ENCODE results near the gene PAOX. TPM values are rescaled to one million over a fixed set of nuclear protein-coding genes. Genes with fewer than 3 reads are reported as not detected.

PAOX gene
- total RNA-seq, 2 donors from 2014 or later, result 2.0 to 2.1 TPM

GRCh38 chr10:133354672-133355240 lies 24.3 kb upstream of the PAOX start:
- Mint-ChIP-seq H3K27ac (no peak overlapping the region), H3K36me3 (no peaks in the 10 kb centered on the region), H3K27me3 (no peaks in the 10 kb centered on the region), H3K4me3 (no peak overlapping the region), H3K9me3 (no peaks in the 10 kb centered on the region), H3K4me1 (ENCODE audit: low read depth in 2 of 2) (no peaks in the 10 kb centered on the region)
- ATAC-seq, result no peak
- DNase-seq (ENCODE audit: low spot score), result no peak

GRCh38 chr10:133355266-133355665 lies 23.8 kb upstream of the PAOX start:
- DNase-seq (ENCODE audit: low spot score), result no peak
- H3K4me1 Mint-ChIP-seq (ENCODE audit: low read depth in 2 of 2), result no peaks in the 10 kb centered on the region
- no peak for ATAC-seq
- H3K9me3 Mint-ChIP-seq, result no peaks in the 10 kb centered on the region
- no peaks in the 10 kb centered on the region for H3K36me3 Mint-ChIP-seq
- no peaks in the 10 kb centered on the region for H3K27me3 Mint-ChIP-seq
- no peak overlapping the region for H3K27ac Mint-ChIP-seq
- no peak overlapping the region for H3K4me3 Mint-ChIP-seq

- no peaks in the 10 kb centered on the region for H3K4me1 Mint-ChIP-seq (ENCODE audit: low read depth in 2 of 2)
- H3K9me3 Mint-ChIP-seq, result no peaks in the 10 kb centered on the region
- H3K36me3 Mint-ChIP-seq, result no peaks in the 10 kb centered on the region
- DNase-seq (ENCODE audit: low spot score) (no peak), ATAC-seq (no peak)
- H3K27me3 Mint-ChIP-seq, result no peaks in the 10 kb centered on the region
- no peak overlapping the region for H3K27ac Mint-ChIP-seq
- H3K4me3 Mint-ChIP-seq, result no peak overlapping the region
These were observed 23.1 kb upstream of the PAOX start for GRCh38 chr10:133355991-133356390.

- Mint-ChIP-seq H3K27ac (no peak overlapping the region), H3K4me3 (peak overlapping the region; percentile 51), H3K36me3 (no peaks in the 10 kb centered on the region), H3K4me1 (ENCODE audit: low read depth in 2 of 2) (no peaks in the 10 kb centered on the region), H3K27me3 (no peaks in the 10 kb centered on the region), H3K9me3 (no peaks in the 10 kb centered on the region)
- DNase-seq (ENCODE audit: low spot score), result no peak
- no peak for ATAC-seq
These were observed 22.3 kb upstream of the PAOX start for GRCh38 chr10:133356549-133357284.

GRCh38 chr10:133357285-133358161 lies 21.5 kb upstream of the PAOX start, which contains the start of gene FUOM:
Gene FUOM (minus strand): TSS chr10:133358019. CDS start chr10:133358007, 12 bp downstream.
- Mint-ChIP-seq H3K4me1 (ENCODE audit: low read depth in 2 of 2) (no peaks in the 10 kb centered on the region), H3K4me3 (peak within 1 kb of the TSS; percentile 51), H3K9me3 (no peaks in the 10 kb centered on the region), H3K27ac (no peak within 1 kb of the TSS), H3K27me3 (no peaks in the 10 kb centered on the region), H3K36me3 (no peaks in the 10 kb centered on the region)
- ATAC-seq, result peak; percentile 87 to 94
- peak; percentile 76 for DNase-seq (ENCODE audit: low spot score)

- DNase-seq (ENCODE audit: low spot score) (no peak), ATAC-seq (no peak)
- Mint-ChIP-seq H3K4me3 (no peak overlapping the region), H3K9me3 (no peaks in the 10 kb centered on the region), H3K27ac (no peak overlapping the region), H3K4me1 (ENCODE audit: low read depth in 2 of 2) (no peaks in the 10 kb centered on the region), H3K27me3 (no peaks in the 10 kb centered on the region), H3K36me3 (no peaks in the 10 kb centered on the region)
These were observed 20.7 kb upstream of the PAOX start for GRCh38 chr10:133358162-133358924.

GRCh38 chr10:133358925-133359310 lies 20.1 kb upstream of the PAOX start:
- no peaks in the 10 kb centered on the region for H3K36me3 Mint-ChIP-seq
- DNase-seq (ENCODE audit: low spot score) (no peak), ATAC-seq (no peak)
- no peaks in the 10 kb centered on the region for H3K27me3 Mint-ChIP-seq
- no peaks in the 10 kb centered on the region for H3K9me3 Mint-ChIP-seq
- no peak overlapping the region for H3K27ac Mint-ChIP-seq
- no peaks in the 10 kb centered on the region for H3K4me1 Mint-ChIP-seq (ENCODE audit: low read depth in 2 of 2)
- H3K4me3 Mint-ChIP-seq, result no peak overlapping the region

- no peaks in the 10 kb centered on the region for H3K4me1 Mint-ChIP-seq (ENCODE audit: low read depth in 2 of 2)
- DNase-seq (ENCODE audit: low spot score) (no peak), ATAC-seq (no peak)
- H3K27ac Mint-ChIP-seq, result no peak overlapping the region
- H3K27me3 Mint-ChIP-seq, result no peaks in the 10 kb centered on the region
- H3K36me3 Mint-ChIP-seq, result no peaks in the 10 kb centered on the region
- no peaks in the 10 kb centered on the region for H3K9me3 Mint-ChIP-seq
- H3K4me3 Mint-ChIP-seq, result no peak overlapping the region
These were observed 19.5 kb upstream of the PAOX start for GRCh38 chr10:133359554-133359971.

- no peak for DNase-seq (ENCODE audit: low spot score)
- Mint-ChIP-seq H3K4me3 (no peak overlapping the region), H3K9me3 (no peaks in the 10 kb centered on the region)
These were observed 19.0 kb upstream of the PAOX start for GRCh38 chr10:133359972-133360610.

GRCh38 chr10:133361227-133361626 lies 17.8 kb upstream of the PAOX start:
- DNase-seq (ENCODE audit: low spot score), result no peak
- no peaks in the 10 kb centered on the region for H3K27me3 Mint-ChIP-seq
- H3K9me3 Mint-ChIP-seq, result no peaks in the 10 kb centered on the region
- H3K4me3 Mint-ChIP-seq, result no peak overlapping the region
- ATAC-seq, result no peak
- H3K4me1 Mint-ChIP-seq (ENCODE audit: low read depth in 2 of 2), result no peaks in the 10 kb centered on the region
- H3K27ac Mint-ChIP-seq, result peak overlapping the region in 1 of 2 donors; percentile 60
- H3K36me3 Mint-ChIP-seq, result no peaks in the 10 kb centered on the region

More at GRCh38 chr10:133359972-133360610, 19.0 kb upstream of the PAOX start:
- no peak overlapping the region for H3K27ac Mint-ChIP-seq
- no peaks in the 10 kb centered on the region for H3K27me3 Mint-ChIP-seq
- no peak for ATAC-seq
- no peaks in the 10 kb centered on the region for H3K36me3 Mint-ChIP-seq
- no peaks in the 10 kb centered on the region for H3K4me1 Mint-ChIP-seq (ENCODE audit: low read depth in 2 of 2)

- Mint-ChIP-seq H3K9me3 (no peaks in the 10 kb centered on the region), H3K36me3 (no peaks in the 10 kb centered on the region), H3K27me3 (no peaks in the 10 kb centered on the region), H3K27ac (peak overlapping the region in 1 of 2 donors; percentile 60), H3K4me1 (ENCODE audit: low read depth in 2 of 2) (no peaks in the 10 kb centered on the region), H3K4me3 (no peak overlapping the region)
- no peak for DNase-seq (ENCODE audit: low spot score)
- no peak for ATAC-seq
These were observed 17.2 kb upstream of the PAOX start for GRCh38 chr10:133361773-133362441.

GRCh38 chr10:133362846-133363245 lies 16.2 kb upstream of the PAOX start:
- Mint-ChIP-seq H3K36me3 (no peaks in the 10 kb centered on the region), H3K27ac (no peak overlapping the region), H3K9me3 (no peaks in the 10 kb centered on the region), H3K4me1 (ENCODE audit: low read depth in 2 of 2) (no peaks in the 10 kb centered on the region), H3K4me3 (no peak overlapping the region), H3K27me3 (no peaks in the 10 kb centered on the region)
- no peak for DNase-seq (ENCODE audit: low spot score)
- ATAC-seq, result no peak
